Measurements from ENCODE around the gene LRMDA.
"Not testable (repeated sequence)": the region's sequence is repeated elsewhere in the genome, so short reads cannot be mapped to it uniquely, and the experiment has no call there.

Gene LRMDA

DNA sequence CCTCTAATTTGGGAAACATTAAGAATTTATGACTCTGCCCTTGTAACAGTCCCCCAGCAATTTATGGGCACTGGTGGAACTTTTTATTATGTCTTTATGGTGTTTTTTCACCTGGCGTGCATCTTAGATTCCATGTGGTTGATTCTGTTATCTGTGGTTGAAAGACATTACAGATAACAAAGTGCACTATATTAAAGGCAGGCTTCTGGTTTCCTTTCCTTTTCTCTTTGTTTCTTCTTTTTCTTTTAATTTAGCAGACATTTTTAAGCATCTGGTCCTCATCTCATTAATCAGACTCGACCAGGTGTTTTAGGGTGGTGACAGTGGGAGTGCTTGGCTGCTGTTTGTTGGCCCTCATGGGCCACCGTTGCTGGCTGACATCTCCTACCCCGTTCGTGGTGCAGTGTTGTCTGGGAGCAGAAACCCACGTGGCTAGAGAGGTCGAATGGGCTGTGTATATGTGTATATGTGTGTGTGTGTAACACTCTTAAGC, 77.4 kb downstream of the LRMDA start:
- no peak for DNase-seq

DNA sequence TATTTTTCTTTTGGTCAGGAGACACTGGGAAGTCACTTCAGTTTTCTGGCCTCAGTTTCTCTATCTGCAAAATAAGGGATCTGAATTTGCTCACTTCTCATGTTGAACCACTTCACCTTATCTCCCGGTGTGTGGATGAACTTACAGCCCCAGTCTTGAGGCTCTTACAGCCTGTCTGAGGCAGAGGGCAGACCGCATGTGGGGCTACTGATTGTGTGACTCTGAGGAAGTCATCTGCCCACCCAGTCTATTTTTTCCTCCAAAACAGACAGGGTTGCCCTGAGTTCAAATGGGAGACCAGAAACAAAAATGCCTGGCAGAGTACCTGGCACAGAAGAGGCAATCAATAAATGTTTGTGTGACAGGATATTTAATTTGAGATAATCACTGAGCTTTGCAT, 78.3 kb downstream of the LRMDA start:
- no peak for DNase-seq

DNA sequence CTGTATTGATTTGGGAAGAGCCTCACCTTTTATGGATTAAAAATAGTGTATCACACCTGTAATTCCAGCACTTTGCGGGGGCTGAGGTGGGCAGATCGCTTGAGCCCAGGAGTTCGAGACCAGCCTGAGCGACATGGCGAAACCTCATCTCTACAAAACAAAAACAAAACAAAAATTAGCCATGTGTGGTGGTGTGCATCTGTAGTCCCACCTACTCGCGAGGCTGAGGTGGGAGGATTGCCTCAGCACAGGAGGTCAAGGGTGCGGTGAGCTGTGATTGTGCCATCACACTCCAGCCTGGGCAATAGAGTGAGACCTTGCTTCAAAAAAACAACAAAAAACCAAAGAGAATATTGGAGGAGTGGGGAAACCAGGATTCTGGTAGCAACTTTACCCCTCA, 79.6 kb downstream of the LRMDA start:
- no peak for DNase-seq

DNA sequence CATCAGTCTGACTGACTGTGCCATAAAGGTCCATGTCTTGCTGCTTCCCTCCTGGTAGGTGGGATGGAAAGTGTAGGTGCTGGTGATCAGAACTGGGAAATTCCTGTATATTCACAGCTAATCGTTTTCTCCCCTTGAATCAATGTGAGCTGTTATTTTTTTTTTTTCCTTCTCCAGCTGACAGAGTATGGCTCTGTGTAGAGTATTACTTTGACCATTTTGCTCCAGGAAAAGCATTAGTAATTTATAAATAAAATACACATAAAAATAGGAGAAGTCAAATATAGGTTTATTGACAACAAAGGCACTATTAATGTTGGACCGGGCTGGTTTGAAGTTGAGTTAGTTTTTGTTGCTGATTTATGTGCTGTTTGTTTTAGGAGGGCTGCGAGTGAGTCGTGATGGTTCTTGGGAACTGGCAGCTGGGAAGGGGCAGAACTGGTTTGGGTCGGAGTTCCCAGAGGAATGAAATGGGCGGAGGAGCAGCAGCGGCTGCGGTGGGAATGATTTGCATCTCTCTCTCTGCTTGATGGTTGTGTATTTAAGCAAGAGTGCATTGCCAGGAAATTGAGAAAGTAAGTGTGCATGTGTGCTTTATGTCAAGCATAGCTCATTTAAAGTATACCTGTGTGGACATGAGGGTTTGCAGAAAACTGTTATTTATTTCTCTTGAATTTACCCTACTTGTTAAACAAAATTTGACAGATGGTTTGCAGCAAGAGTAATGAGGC, 80.9 kb downstream of the LRMDA start:
- DNase-seq = no peak

DNA sequence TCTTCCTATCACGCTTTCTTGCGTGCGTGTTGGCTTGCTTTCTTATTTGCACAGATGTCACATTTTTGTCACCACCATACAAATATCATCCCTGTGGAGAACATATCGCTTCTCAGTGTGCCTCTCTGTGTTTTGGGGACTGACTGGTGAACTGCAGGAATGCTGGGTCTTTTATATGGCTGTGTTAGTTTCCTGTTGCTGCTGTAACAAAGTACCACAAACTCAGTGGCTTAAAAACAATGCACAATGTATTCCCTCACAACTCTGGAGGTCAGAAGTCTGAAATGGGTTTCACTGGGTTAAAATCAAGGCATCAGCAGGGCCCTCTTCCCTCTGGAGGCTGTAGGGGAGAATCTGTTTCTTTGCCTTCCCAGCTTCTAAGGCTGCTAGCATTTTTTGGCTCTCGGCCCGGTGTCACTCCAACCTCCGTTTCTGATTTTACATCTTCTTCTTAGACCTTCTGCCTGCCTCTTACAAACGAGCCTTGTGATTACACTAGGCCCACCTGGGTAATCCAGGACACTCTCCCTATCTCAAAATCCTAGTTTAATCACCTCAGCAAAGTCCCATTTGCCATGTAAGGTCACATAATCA, 82.0 kb downstream of the LRMDA start:
- DNase-seq = no peak

DNA sequence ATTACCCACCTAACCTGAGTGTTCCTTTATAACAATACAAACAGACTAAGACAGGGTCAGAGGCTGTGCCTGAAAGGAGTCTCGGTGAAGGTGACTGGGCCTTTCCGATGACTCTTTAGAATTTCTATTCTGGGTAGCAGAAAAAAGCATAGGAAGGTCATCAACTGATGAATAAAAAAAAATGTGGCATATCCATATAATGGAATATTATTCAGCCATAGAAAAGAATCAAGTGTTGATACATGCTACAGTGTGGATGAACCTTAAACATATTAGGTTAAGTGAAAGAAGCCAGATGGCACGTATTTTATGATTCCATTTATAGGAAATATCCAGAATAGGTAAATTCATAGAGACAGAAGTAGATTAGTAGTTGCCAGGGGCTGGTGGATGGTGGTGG, 83.4 kb downstream of the LRMDA start:
- DNase-seq = no peak

DNA sequence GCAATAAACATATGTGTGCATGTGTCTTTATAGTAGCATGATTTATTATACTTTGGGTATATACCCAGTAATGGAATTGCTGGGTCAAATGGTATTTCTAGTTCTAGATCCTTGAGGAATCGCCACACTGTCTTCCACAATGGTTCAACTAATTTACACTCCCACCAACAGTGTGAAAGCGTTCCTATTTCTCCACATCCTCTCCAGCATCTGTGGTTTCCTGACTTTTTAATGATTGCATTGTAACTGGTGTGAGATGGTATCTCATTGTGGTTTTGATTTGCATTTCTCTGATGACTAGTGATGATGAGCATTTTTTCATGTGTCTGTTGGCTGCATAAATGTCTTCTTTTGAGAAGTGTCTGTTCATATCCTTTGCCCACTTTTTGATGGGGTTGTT, 84.7 kb downstream of the LRMDA start:
- DNase-seq = not testable (repeated sequence)

DNA sequence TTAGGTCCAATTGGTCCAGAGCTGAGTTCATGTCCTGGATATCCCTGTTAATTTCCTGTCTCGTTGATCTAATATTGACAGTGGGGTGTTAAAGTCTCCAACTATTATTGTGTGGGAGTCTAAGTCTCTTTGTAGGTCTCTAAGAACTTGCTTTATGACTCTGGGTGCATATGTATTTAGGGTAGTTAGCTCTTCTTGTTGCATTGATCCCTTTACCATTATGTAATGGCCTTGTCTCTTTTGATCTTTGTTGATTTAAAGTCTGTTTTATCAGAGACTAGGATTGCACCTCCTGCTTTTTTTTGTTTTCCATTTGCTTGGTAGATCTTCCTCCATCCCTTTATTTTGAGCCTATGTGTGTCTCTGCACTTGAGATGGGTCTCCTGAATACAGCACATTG, 87.8 kb downstream of the LRMDA start:
- not testable (repeated sequence) for DNase-seq

DNA sequence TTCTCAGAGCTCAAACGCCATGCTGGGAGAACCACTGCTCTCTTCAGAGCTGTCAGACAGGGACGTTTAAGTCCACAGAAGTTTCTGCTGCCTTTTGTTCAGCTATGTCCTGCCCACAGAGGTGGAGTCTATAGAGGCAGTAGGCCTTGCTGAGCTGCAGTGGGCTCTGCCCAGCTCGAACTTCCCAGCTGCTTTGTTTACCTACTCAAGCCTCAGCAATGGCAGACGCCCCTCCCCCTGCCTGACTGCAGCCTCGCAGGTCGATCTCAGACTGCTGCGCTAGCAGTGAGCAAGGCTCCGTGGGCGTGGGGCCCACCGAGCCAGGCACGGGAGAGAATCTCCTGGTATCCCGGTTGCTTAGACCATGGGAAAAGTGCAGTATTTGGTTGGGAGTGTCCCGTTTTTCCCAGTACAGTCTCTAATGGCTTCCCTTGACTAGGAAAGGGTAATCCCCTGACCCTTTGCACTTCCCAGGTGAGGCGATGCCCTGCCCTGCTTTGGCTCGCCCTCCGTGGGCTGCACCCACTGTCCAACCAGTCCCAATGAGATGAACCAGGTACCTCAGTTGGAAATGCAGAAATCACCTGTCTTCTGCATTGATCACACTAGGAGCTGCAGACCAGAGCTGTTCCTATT, 89.9 kb downstream of the LRMDA start:
- DNase-seq = not testable (repeated sequence)

DNA sequence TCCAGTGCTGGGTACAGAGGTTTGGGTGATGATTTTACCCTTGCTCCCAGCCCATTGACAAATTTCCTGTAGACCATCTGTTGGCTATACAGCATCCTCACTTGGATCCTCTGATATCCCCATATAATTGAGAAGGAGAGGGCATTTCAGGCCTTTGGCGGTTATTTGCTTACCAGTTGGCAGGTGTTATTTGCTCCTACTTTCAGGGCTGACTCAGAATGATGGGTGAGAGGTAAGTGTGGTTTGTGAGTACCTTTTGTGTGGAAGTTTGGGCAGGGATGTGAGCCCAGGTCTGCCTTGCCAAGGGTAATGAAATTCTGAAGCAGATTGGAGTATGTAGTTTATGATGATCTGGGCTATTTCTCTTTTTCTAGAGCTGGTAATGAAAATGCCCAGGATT, 93.6 kb downstream of the LRMDA start:
- DNase-seq = no peak

DNA sequence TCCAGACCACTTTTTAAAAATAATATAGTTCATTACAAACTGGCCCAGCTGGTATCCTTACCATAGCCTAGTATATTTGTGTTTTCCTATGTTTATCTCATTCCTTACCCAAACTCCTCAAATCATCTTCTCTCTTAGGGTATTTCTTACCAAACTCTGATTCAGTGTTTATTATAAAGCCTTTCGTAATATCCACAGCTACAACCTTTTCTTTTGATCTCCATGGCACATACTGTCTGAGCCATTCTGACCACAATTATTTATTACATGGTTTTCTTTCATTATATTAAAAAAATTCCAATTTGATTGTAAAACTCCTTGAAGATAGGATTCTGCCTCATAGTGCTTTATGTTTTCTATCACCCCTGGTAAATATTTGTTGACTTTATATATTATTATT, 94.2 kb downstream of the LRMDA start:
- DNase-seq = no peak

DNA sequence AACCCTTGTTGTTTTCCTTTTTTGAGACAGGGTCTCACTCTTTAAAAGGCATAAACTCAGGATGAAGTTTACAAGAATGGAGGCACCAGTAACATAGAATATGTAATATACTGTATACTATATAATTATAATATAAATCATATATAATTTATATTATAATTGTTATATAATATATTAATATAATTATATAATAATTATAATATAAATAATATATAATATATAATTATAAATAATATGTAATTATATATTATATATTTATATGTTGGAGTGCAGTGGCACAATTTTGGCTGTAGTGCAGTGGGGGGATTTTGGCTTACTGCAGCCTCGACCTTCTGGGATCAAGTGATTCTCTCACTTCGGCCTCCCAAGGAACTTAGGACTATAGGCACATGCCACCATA, 96.1 kb downstream of the LRMDA start:
- no peak for DNase-seq

DNA sequence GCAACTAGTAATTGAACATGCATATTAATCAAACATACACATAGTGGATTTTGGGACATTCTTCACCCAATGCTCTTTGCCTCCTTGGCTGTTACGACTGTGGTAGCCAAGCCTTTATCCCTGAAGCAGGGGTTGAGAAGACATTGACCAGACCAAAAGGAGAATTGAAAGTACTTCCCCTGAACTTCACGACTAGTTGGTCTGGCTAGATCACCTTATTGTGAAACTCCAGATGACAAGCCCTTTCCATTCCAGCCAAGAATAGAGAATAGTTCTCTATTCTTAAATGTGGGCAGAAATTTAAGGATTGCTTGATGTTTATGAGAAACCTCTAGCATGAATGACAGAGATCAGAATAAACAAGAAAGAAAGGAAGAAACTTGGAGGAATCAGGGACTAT, 97.0 kb downstream of the LRMDA start:
- no peak for DNase-seq

DNA sequence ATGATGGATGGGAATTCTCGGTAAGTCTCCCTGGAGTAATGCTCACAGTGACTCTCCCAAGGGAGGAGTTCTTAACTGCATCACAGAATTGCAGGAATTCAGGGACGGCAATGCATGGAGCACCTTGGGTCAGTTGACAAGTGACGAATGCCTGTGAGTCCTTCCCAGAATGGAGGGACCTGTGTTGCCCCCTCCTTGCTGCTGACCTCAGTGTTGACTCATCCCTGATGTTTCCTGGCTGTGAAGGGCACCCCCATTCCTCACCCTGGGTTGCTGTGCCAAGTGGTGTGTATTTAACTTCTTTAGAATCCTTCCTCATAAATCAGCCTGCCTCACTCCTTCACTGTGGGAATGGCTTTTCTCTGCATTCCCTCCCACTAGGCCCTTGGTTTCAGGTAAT, 98.9 kb downstream of the LRMDA start:
- no peak for DNase-seq

DNA sequence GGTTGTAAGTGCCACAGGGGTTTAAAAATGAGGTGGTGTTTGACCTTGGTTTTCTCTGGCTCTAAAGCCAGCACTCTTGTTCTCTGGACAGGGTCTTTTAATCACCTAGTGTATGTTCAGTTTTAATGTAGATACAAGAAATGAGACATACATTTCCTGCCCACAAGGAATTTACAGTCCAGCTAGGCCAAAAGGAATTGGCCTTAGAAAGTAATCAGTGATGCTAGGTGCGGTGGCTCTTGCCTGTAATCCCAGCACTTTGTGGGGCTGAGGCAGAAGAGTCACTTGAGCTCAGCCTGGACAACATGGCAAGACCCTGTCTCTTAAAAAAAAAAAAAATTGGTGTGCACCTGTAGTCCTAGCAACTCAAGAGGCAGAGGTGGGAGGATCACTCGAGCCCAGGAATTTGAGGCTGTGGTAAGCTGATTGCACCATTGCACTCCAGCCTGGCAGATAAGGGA, 100.2 kb downstream of the LRMDA start:
- no peak for DNase-seq

DNA sequence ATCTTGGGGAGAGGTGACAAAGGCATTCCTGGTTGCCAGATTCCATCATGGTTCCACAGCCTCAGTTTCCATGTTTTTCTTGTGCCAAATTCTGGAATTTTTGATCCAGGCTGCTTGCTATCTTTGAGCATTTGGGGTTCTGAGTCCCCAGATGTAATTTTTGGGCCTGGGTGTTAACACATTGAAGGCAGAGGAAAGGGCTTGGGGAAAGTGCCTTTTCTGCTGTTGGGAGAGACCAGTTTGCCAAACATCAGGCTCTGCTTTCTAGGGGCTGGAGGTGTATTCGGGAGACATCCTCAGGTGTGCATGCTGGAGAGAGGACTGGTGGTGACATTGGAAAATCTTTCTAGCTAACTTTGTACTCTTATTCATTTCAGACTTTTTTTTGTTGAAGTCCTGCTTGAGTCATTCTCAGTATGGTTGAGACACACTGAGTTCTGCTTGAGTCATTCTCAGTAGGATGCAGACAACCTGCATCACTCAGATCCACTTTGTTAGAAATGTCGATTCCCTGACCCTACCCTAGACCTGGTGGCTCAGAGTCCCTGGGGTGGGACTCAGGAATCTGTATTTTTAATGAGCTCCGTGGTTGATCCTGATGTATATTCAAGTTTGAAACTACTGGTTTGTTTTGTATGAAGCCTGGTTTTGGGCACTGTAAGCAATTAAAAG, 101.0 kb downstream of the LRMDA start:
- no peak for DNase-seq

DNA sequence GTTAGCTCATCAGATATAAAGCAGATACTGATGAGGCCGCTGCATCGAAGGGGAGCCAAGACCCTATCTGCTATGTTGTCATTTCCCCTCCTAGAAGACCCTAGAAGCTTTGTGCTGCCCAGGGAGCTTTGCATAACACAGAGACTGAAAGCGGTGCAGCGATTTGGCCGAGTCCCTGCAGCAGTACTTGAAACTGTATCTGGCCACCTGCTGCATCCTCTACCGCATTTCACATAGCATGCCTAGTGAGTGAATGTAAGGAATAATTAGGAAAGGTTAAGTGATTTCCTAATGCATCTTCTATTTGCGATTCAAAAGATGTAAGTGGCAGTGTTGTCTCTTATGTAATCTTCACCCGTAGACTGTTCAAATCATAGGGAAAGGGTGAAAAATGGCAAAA, 106.7 kb downstream of the LRMDA start:
- DNase-seq = no peak

DNA sequence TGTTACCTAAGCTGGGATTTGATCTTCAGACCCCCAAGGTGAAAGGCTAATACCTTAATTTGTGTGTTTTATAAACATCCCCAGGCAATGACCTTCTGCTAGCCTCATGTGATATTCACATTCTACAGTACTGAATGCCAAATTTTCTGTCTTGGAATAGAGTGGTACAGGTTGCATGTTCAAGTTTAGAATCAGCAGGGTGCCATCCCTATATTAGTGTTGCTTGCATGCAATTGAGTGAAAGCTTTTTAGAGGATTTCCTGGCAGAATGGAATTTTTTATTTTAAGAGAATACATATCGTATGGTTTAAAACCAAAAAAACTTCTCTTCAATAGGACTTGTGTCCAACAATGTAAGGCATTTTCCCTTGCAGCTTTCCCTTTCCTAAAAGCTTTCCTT, 107.3 kb downstream of the LRMDA start:
- DNase-seq = no peak

DNA sequence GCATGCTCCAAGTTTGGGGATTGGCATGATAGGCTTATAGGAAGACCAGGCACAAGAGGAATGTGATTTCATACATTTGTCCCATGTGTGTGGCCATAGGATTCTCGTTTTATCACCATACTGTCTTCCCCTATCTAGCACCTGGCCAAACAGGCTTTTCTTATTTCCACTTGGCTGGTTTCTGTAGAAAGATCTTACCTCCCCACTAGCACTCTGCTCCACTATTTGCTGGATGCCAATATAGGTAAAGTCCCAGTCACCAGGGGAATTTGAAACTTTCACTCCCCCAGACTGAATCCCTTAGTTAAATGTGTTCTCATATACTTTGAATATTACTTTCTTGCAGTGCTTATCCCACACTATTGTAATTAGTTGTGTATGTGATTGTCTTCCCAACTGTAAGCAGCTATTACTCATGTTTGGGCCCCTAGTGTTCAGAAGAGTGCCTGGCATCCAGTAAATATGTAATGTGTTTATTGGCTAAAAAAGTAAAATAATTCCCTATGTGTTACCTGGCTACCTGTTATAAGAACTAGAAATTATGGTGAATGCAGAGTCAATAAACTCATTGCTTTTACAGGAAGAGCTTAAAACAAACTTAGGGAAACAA, 109.0 kb downstream of the LRMDA start:
- no peak for DNase-seq

DNA sequence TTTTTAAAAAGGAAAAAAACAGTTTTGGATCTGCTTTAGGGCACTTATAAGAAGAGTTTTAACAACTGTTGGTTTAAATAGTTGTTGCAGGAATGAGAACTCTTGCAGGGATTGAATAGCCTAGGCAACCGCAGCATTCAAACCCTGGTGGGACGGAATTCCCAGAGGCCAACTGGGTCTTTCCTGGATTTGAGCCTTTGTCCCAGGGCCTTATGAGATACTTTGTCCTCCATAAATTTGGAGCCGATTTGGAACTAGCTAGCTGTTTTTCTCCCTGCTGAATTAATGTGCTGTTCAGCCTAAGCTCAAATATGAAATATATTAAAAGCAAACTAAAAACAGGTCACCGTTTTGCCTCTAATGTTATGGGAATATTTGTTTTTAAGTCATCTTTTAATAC, 109.6 kb downstream of the LRMDA start:
- DNase-seq = no peak

DNA sequence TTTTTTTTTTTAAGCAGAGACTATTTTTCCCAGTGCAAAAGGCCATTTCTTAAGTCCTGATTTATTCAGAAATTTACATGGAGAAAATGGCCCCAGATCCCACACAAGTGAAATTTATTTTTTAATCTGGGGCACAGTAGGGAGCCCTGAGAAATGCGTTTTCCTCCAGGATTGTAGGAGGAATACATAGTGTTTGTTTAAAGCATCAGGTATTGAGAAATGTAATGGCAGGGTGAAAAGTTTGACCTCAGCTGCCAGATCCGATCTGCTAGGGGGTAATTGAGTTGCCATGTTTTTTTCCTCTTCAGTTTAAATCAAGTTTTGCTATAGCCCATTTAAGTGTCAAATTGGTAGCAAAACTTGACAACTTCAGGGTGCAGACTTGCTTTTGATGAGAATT, 110.0 kb downstream of the LRMDA start:
- DNase-seq = no peak

DNA sequence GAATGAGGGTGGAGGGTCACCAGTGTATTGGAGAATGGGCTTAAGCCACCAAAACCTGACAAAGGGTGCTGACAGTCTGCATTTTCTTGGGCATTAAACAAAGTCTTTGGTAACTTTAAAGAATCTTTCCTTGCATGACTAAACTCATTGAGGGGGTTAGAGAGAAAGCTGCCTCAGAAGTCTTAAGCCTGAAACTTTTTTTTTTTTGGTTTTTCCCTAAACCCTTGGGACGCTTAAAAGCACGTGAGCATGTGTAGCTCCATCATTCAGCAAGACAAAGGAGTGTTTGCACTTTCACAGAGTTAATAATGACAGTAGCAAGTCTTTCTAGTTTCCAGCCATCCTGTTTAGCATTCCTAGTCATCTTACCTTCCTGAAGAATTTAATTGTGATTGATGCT, 110.7 kb downstream of the LRMDA start:
- no peak for DNase-seq

DNA sequence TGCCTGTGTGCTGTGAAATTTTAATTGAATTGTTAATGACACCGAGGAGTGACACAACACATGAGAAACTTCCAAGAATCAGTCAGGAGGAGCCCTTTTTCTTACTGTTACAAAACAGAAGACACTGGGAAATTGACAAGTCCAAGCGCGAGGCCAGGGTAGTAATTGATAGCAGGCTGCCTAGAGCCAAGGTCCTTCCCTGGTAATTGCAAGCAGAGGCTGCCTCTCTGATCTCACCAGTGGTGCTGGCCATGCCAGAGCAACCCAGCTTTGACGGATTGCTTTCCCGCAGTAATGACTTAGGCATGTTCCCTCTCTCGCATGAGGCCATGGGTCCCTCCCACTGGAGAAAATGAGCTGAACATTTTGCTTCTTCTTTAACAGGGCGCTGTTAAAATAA, 111.5 kb downstream of the LRMDA start:
- no peak for DNase-seq

Data from NCI-H2171 (cell line).